H1 (cell line): ENCODE data around the gene ZNF396.

Experiments
- BRCA1 ChIP-seq: IDR thresholded peaks from 2 replicates; pipeline ENCODE4 v1.6.1; 2012; ENCODE audit warnings: low read depth, low read length, improper control_type of control experiment
- CBX8 ChIP-seq: fragments of 300-800, 300-1000 bp; sonication (generic); IDR thresholded peaks from 2 replicates; pipeline ENCODE4 v1.7.1; 2016; ENCODE audit warnings: low read depth, low read length, borderline replicate concordance
- EP300 ChIP-seq, 2 experiments: IDR thresholded peaks; 1 replicate in 1 of 2; 2 replicates in 1 of 2; pipeline ENCODE4 v1.6.1; 2011 to 2012; ENCODE audit warnings: low read depth in 2 of 2, low read length in 2 of 2, mild to moderate bottlenecking in 2 of 2, borderline replicate concordance in 1 of 2, inconsistent platforms in 1 of 2, moderate library complexity in 1 of 2
- EZH2 ChIP-seq: fragments of 200-600 bp; sonication (generic); IDR thresholded peaks from 2 replicates; pipeline ENCODE4 v1.7.1; 2012; ENCODE audit warnings: low read depth, mild to moderate bottlenecking, moderate library complexity, low read length, inconsistent platforms; ENCODE audit not compliant: severe bottlenecking
- POLR2A ChIP-seq, 2 experiments: IDR thresholded peaks; 1 replicate in 1 of 2; 2 replicates in 1 of 2; pipeline ENCODE4 v1.6.1; 2011; ENCODE audit warnings: low read depth in 2 of 2, low read length in 2 of 2, mild to moderate bottlenecking in 2 of 2; ENCODE audit errors: control extremely low read depth in 1 of 2
- POLR2AphosphoS5 ChIP-seq: IDR thresholded peaks from 2 replicates; pipeline ENCODE4 v1.6.1; 2011; ENCODE audit warnings: low read depth, low read length
- RBBP5 ChIP-seq: IDR thresholded peaks from 2 replicates; pipeline ENCODE4 v1.7.1; 2012; ENCODE audit warnings: low read depth, mild to moderate bottlenecking, inconsistent platforms, low read length, moderate library complexity, borderline replicate concordance
- SIX5 ChIP-seq: IDR thresholded peaks from 2 replicates; pipeline ENCODE4 v1.6.1; 2011; ENCODE audit warnings: mild to moderate bottlenecking, low read depth, low read length
- SUZ12 ChIP-seq: fragments of 200-600 bp; sonication (generic); IDR thresholded peaks from 2 replicates; pipeline ENCODE4 v1.6.1; 2012; ENCODE audit warnings: mild to moderate bottlenecking, inconsistent platforms, low read length, moderate library complexity, mixed read lengths
- TAF7 ChIP-seq: optimal IDR thresholded peaks from 2 replicates; pipeline ENCODE3; 2011; ENCODE audit warnings: low read depth, mild to moderate bottlenecking, inconsistent platforms, low read length, moderate library complexity, borderline replicate concordance
- YY1 ChIP-seq: IDR thresholded peaks from 2 replicates; pipeline ENCODE4 v1.6.1; 2011; ENCODE audit warnings: low read depth, mild to moderate bottlenecking, low read length
- ZNF274 ChIP-seq: IDR thresholded peaks from 2 replicates; pipeline ENCODE4 v1.7.0; 2012; ENCODE audit warnings: low read length, borderline replicate concordance; ENCODE audit errors: extremely low read depth
- TF ChIP-seq, protein P1 (sequence below), 3 experiments: IDR thresholded peaks; 1 replicate in 2 of 3; 2 replicates in 1 of 3; pipeline versions ENCODE4 v1.5.1 to v1.6.1; 2011; ENCODE audit warnings: low read length in 3 of 3, mild to moderate bottlenecking in 3 of 3, inconsistent platforms in 2 of 3, low read depth in 1 of 3, moderate library complexity in 1 of 3; ENCODE audit not compliant: insufficient read depth in 1 of 3; ENCODE audit errors: control extremely low read depth in 1 of 3
- TF ChIP-seq, protein P2 (sequence below): IDR thresholded peaks from 2 replicates; pipeline ENCODE4 v1.6.1; 2012; ENCODE audit warnings: inconsistent platforms

DNA sequence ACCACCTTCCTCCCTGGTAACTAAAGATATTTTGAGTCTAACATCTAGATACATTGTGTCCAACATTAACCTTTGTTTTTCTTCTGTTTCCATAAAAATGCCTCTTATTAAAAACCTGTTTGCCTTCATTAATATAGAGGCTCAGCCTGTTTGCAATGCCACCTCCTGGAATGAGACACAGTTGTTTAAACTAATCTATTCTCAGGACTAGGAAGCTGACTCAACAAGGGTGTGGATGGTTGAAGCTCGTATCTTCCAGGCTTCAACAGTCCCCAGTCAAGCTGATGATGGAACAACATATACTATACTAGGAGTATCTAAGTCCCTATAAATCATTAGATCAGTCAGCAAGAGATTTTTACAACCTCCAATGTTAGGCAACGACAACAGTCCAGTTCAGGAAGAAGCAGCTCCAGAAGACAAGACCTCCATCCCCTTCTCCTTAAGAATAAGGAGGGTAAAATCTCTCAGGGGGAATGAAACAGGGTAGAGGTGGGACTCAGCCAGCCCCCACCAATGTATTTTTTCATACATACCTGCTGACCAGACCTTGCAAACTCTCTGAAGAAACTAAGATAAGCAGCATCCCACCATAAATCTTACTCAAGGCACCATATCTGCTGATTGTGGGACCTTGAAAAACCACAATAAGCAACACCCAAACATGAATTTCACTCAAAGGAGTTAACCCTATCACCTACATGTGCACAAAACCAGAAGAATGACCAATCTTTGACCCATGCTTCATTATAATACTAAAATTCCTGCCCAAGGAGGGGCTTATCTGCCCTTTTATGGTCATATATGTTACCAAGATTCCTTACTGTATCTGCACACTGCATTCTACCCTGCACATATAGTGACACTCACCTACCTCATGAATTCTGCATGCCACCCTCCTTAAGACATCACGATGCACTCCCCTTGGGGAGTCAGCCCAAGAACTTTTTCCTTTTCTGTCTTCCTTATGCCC is 54.4 kb downstream of the ZNF396 start:
- TF ChIP-seq, protein P1, sequence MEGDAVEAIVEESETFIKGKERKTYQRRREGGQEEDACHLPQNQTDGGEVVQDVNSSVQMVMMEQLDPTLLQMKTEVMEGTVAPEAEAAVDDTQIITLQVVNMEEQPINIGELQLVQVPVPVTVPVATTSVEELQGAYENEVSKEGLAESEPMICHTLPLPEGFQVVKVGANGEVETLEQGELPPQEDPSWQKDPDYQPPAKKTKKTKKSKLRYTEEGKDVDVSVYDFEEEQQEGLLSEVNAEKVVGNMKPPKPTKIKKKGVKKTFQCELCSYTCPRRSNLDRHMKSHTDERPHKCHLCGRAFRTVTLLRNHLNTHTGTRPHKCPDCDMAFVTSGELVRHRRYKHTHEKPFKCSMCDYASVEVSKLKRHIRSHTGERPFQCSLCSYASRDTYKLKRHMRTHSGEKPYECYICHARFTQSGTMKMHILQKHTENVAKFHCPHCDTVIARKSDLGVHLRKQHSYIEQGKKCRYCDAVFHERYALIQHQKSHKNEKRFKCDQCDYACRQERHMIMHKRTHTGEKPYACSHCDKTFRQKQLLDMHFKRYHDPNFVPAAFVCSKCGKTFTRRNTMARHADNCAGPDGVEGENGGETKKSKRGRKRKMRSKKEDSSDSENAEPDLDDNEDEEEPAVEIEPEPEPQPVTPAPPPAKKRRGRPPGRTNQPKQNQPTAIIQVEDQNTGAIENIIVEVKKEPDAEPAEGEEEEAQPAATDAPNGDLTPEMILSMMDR (IDR thresholded peaks at IDR 0.05; ENCODE audit: control extremely low read depth in 1 of 3, insufficient read depth in 1 of 3, low read depth in 1 of 3, low read length in 3 of 3) = no peak
- TF ChIP-seq CBX8 (no peak), POLR2A (IDR thresholded peaks at IDR 0.05; ENCODE audit: control extremely low read depth in 1 of 2, low read depth in 2 of 2, low read length in 2 of 2) (no peak), ZNF274 (no peak), TAF7 (no peak), SIX5 (no peak), EP300 (IDR thresholded peaks at IDR 0.05; ENCODE audit: borderline replicate concordance in 1 of 2, low read depth in 2 of 2, low read length in 2 of 2) (no peak), BRCA1 (no peak), SUZ12 (no peak), YY1 (no peak), EZH2 (no peak), POLR2AphosphoS5 (no peak), RBBP5 (no peak)
- TF ChIP-seq, protein P2, sequence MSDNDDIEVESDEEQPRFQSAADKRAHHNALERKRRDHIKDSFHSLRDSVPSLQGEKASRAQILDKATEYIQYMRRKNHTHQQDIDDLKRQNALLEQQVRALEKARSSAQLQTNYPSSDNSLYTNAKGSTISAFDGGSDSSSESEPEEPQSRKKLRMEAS = no peak
